OCI-LY7 (cell line): ENCODE results near the gene TAF10. TPM values are rescaled to one million over a fixed set of nuclear protein-coding genes. Genes with fewer than 3 reads are reported as not detected.

Source experiments
- BruUV-seq: library from RNA; stranded (reverse); fragments of 400-500 nt; replicated peaks from 2 replicates; lab custom pipeline; 2021; lab: Mats Ljungman, UMichigan
- CTCF ChIA-PET: fragments of 300-600 bp; sonication (Branson Sonifier 250); formaldehyde crosslinking; loops from one replicate; lab custom pipeline; 2022; ENCODE audit warnings: antibody characterized with exemption; ENCODE audit not compliant: unreplicated experiment; lab: Charles Lee
- POLR2A ChIA-PET: fragments of 300-600 bp; sonication (Branson Sonifier 250); formaldehyde crosslinking; loops from one replicate; lab custom pipeline; 2022; ENCODE audit warnings: antibody characterized with exemption; lab: Charles Lee
- DNase-seq: peaks from one replicate; pipeline ENCODE4 v3.0.0-alpha.2; 2015; ENCODE audit warnings: low spot score
- H2AFZ ChIP-seq: fragments of 200-600 bp; sonication (generic), shearing (Covaris generic); 2 replicates; pipeline ENCODE4 v1.6.1; 2014; ENCODE audit warnings: mild to moderate bottlenecking, antibody characterized with exemption, low read length, moderate library complexity
- H3K27ac ChIP-seq: fragments of 200-600 bp; sonication (generic); 2 replicates; pipeline ENCODE4 v1.5.1; 2014; ENCODE audit warnings: mixed run types, low read depth, mild to moderate bottlenecking, moderate library complexity, low read length, inconsistent platforms; ENCODE audit not compliant: poor library complexity, severe bottlenecking
- H3K36me3 ChIP-seq: fragments of 200-600 bp; sonication (generic); 2 replicates; pipeline ENCODE4 v1.6.1; 2014; ENCODE audit warnings: mild to moderate bottlenecking, antibody characterized with exemption, low read length, moderate library complexity, mixed read lengths; ENCODE audit not compliant: insufficient read depth
- H3K4me1 ChIP-seq: fragments of 200-600 bp; sonication (generic); 2 replicates; pipeline ENCODE4 v1.5.1; 2014; ENCODE audit warnings: mild to moderate bottlenecking, low read length; ENCODE audit not compliant: insufficient read depth, poor library complexity, severe bottlenecking
- H3K4me2 ChIP-seq: fragments of 200-600 bp; sonication (generic); 2 replicates; pipeline ENCODE4 v1.6.1; 2014; ENCODE audit warnings: mild to moderate bottlenecking, low read length
- H3K4me3 ChIP-seq: fragments of 200-600 bp; sonication (generic); 2 replicates; pipeline ENCODE4 v1.5.1; 2014; ENCODE audit warnings: mild to moderate bottlenecking, low read depth, low read length; ENCODE audit not compliant: poor library complexity, severe bottlenecking
- H3K79me2 ChIP-seq: fragments of 200-600 bp; sonication (generic); 2 replicates; pipeline ENCODE4 v1.6.1; 2016; ENCODE audit warnings: low read depth, mild to moderate bottlenecking, low read length, moderate library complexity, mixed read lengths; ENCODE audit not compliant: insufficient read depth
- H3K9me2 ChIP-seq: fragments of 200-600 bp; sonication (generic); 2 replicates; pipeline ENCODE4 v1.6.1; 2016; ENCODE audit warnings: mild to moderate bottlenecking, low read length, mixed read lengths; ENCODE audit not compliant: insufficient read depth
- H3K9me3 ChIP-seq: fragments of 200-600 bp; sonication (generic); 2 replicates; pipeline ENCODE4 v1.6.1; 2014; ENCODE audit warnings: mild to moderate bottlenecking, mixed run types, low read length, mixed read lengths
- H4K20me1 ChIP-seq: fragments of 200-600 bp; sonication (generic); 2 replicates; pipeline ENCODE4 v1.6.1; 2014; ENCODE audit warnings: mild to moderate bottlenecking, antibody characterized with exemption, low read length, moderate library complexity, mixed read lengths; ENCODE audit not compliant: insufficient read depth
- EZH2phosphoT487 ChIP-seq: fragments of 200-600 bp; sonication (generic); IDR thresholded peaks from 2 replicates; pipeline ENCODE4 v1.6.1; 2018; ENCODE audit warnings: low read depth, borderline replicate concordance, mild to moderate bottlenecking, mixed run types, antibody characterized with exemption, low read length, moderate library complexity, mixed read lengths
- intact Hi-C: fragments of 100-400 bp; cut with micrococcal nuclease; formaldehyde crosslinking; loops from one replicate; pipeline ENCODE4 v1.10.0; 2022; ENCODE audit not compliant: unreplicated experiment
- total RNA-seq, 2 experiments: library from RNA; depleted of rRNA in 1 of 2; stranded (reverse); fragments of >200 nt in 1 of 2; shearing (Covaris generic) in 1 of 2; gene quantifications; 2 replicates each; pipeline ENCODE4 v1.2.3, GENCODE V29; 2014 to 2022
- TF ChIP-seq, protein P1 (sequence below): fragments of 200-600 bp; sonication (generic); conservative IDR thresholded peaks from 2 replicates; pipeline ENCODE4 v1.5.1; 2014; ENCODE audit warnings: mild to moderate bottlenecking, antibody characterized with exemption, low read length, moderate library complexity, mixed read lengths

Gene TAF10
- total RNA-seq, 2 experiments from 2014 or later, result 117 to 146 TPM

GRCh38 chr11:6634534-6634933 lies 22.5 kb upstream of the TAF10 start:
- BruUV-seq, result no TSS peak
- ChIA-PET POLR2A (interaction anchor here (1.3 kb wide), 1 partner anchor 15 kb away, joined by 3 read pairs; no protein-coding TSS in a partner anchor), CTCF (no interaction called here)
- Histone ChIP-seq H3K4me1 (no peaks in the 10 kb centered on the region), H3K9me3 (no peaks in the 10 kb centered on the region), H4K20me1 (no peaks in the 10 kb centered on the region), H3K4me3 (no peak overlapping the region), H3K4me2 (no peak overlapping the region), H2AFZ (no peak overlapping the region), H3K27ac (no peak overlapping the region), H3K36me3 (no peaks in the 10 kb centered on the region), H3K79me2 (no peaks in the 10 kb centered on the region), H3K9me2 (no peaks in the 10 kb centered on the region)
- TF ChIP-seq EZH2phosphoT487, result no peak
- TF ChIP-seq, protein P1, sequence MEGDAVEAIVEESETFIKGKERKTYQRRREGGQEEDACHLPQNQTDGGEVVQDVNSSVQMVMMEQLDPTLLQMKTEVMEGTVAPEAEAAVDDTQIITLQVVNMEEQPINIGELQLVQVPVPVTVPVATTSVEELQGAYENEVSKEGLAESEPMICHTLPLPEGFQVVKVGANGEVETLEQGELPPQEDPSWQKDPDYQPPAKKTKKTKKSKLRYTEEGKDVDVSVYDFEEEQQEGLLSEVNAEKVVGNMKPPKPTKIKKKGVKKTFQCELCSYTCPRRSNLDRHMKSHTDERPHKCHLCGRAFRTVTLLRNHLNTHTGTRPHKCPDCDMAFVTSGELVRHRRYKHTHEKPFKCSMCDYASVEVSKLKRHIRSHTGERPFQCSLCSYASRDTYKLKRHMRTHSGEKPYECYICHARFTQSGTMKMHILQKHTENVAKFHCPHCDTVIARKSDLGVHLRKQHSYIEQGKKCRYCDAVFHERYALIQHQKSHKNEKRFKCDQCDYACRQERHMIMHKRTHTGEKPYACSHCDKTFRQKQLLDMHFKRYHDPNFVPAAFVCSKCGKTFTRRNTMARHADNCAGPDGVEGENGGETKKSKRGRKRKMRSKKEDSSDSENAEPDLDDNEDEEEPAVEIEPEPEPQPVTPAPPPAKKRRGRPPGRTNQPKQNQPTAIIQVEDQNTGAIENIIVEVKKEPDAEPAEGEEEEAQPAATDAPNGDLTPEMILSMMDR, result no peak
- intact Hi-C loops, result no loop called here
- DNase-seq, result no peak

DNA sequence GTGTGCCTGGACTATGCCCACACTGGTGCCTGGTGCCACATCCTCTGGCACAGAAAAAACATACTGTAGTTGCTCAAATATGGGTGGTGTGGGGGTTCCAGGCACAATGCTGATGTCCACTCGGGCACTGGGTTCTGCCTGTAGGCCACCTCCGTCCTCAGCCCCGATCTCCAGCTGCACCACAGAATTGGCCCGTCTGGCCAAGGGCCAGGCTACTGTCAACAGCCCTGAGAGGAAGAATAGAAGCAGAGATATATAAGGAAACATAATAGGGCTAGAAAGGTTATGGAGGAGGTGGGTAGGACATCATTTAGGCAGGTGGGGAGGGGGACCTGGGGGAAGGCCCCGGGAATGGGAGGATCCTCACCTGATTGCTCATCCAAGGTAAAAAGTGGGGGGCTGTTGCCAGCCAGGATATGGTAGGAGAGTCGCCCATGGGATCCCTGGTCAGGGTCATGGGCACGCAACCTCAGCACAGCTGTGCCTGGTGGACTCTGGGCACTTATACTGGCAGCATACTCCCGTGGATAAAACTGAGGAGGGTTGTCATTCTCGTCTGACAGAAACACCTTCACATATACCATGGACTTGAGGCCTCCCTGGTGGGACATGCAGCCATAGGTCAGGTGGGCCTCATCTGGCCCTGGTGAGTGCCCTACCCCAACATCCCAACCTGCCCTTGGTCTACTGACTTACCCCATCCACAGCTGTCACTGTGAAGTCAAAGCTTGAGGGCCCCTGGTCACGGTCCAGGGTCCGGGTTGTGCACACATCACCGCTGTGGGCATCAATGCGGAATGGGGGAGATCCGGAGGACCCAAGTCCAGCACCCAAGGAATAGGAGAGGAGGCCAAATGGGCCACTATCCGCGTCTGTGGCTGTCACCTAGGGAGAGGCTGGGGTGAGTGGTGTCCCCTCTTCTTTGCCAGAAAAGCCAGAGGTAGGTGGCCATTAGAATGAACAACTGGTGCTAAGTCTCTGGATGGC lies 21.7 kb upstream of the TAF10 start:
- no TSS peak for BruUV-seq
- CTCF ChIA-PET, result no interaction called here
- Histone ChIP-seq H3K36me3 (no peaks in the 10 kb centered on the region), H3K9me3 (no peaks in the 10 kb centered on the region), H3K79me2 (no peaks in the 10 kb centered on the region), H2AFZ (no peak overlapping the region), H3K4me2 (no peak overlapping the region), H3K9me2 (no peaks in the 10 kb centered on the region), H3K4me3 (no peak overlapping the region), H3K27ac (no peak overlapping the region), H3K4me1 (no peaks in the 10 kb centered on the region), H4K20me1 (no peaks in the 10 kb centered on the region)
- POLR2A ChIA-PET, result interaction anchor here (1.3 kb wide), 1 partner anchor 16 kb away, joined by 3 read pairs; no protein-coding TSS in a partner anchor
- DNase-seq, result no peak
- intact Hi-C loops, result no loop called here
- TF ChIP-seq EZH2phosphoT487, result no peak
- TF ChIP-seq, protein P1, result no peak
